Activated CD8-positive, alpha-beta memory T cell treated with anti-CD3 and anti-CD28 coated beads for 24 hours (primary cell): ENCODE data around the gene SSMEM1.

Experiments used
- DNase-seq: peaks from one replicate; pipeline ENCODE4 v3.0.0-alpha.2; 2020

SSMEM1 gene

DNA sequence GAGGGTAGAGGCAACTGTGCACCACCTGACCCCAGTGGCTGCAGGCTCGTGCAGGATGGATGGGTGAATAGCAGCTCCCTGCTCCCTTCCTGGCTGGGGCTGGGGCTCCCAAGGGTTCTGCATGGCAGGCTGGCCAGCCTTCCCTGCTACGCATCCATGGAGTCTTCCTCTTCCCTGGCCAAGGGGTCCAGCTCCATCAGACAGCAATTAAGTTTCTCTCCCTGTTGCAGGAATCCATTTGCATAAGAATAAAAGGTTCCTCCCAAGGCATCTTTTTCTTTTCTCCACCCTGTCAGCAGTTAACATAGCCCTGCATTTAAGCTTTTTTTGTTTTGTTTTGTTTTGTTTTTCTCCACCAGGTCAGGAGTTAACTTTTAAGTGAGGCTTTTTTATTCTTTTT, 49.0 kb downstream of the SSMEM1 start:
- DNase-seq = no peak

DNA sequence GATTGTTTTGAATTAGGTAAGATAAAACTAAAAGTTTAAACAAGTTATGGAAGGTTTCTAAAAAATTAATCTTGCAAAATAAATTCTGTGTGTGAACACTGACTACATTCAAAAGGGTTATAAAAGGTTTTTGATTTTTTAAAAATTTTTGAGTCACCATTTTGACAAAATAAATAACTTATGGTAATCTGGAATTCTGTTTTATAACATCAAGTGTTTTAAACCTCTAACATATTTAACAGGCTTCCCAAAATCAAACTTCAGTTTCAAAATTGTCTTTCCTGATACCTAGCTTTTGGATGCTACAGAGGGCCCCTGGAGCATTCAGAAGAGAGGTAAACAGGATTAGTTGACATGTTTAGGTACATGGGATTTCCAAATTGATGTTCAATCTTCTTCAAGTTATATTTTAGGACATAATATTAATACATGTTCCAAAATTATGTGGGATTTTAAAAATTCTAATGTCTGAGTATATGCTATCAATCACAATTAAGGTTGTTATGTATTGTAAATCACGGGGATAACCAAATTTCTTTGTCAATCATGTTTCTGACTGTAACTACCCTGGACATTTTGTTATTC, 50.9 kb downstream of the SSMEM1 start:
- no peak for DNase-seq

DNA sequence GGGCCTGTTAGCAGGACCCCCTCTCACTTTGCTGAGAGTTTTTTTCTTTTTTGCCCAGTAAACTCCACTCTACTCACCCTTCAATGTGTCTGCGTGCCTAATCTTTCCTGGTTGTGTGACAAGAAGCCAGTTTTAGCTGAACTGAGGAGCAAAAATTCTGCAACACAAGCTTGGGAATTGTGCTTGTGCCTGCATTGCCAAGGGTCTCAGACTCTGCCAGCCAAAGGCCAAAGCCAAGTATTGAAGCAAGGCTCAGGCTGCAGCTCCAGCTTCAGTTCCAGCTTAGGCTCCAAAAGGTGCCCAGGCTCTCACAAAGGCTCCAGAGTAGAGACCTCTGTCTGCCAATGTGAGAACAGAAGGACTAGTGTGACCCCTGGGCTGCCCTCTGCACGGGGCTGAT, 54.8 kb downstream of the SSMEM1 start:
- DNase-seq = no peak

DNA sequence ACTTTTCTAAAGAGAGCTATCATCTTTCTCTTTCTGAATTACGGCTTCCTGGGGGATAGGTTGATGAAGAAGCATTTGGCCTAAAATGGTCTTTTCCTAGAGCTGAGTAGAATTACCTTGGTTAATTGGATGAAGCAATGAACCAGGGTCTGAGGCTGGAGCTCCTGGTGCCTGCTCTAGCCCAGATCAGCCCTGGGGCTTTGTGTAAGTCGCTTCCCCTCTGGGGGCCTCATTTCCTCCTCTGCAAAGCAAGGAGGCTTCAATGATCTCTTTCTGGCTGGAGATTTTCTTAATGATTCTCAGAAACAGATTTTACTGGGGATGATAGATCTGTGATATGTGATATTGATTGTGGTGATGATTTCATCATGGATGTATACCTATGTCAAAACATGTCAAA, 55.5 kb downstream of the SSMEM1 start:
- DNase-seq = no peak
